GM12801 (cell line): ENCODE data around the gene EFHC1.

Source experiments
- CTCF ChIP-seq: IDR thresholded peaks from one replicate; pipeline ENCODE4 v1.5.1; 2011; ENCODE audit warnings: control low read depth; ENCODE audit not compliant: insufficient read length; ENCODE audit errors: extremely low read depth

Gene EFHC1

GRCh38 chr6:52550014-52550575 lies 130.0 kb downstream of the EFHC1 start:
- no peak for TF ChIP-seq CTCF

- TF ChIP-seq CTCF = no peak
These were observed 130.7 kb downstream of the EFHC1 start for GRCh38 chr6:52550870-52551269.

- TF ChIP-seq CTCF = no peak
These were observed 131.5 kb downstream of the EFHC1 start for GRCh38 chr6:52551483-52552277.

- no peak for TF ChIP-seq CTCF
These were observed 132.1 kb downstream of the EFHC1 start for GRCh38 chr6:52552278-52552643.

- no peak for TF ChIP-seq CTCF
These were observed 133.0 kb downstream of the EFHC1 start for GRCh38 chr6:52553158-52553557.

- no peak for TF ChIP-seq CTCF
These were observed 133.6 kb downstream of the EFHC1 start for GRCh38 chr6:52553719-52554118.

- TF ChIP-seq CTCF = no peak
These were observed 134.6 kb downstream of the EFHC1 start for GRCh38 chr6:52554684-52555280.
